ENCODE results near the gene ADAM30.
A peak's percentile ranks its signal among the peaks of the same experiment; 100 is the strongest.

Gene ADAM30

DNA sequence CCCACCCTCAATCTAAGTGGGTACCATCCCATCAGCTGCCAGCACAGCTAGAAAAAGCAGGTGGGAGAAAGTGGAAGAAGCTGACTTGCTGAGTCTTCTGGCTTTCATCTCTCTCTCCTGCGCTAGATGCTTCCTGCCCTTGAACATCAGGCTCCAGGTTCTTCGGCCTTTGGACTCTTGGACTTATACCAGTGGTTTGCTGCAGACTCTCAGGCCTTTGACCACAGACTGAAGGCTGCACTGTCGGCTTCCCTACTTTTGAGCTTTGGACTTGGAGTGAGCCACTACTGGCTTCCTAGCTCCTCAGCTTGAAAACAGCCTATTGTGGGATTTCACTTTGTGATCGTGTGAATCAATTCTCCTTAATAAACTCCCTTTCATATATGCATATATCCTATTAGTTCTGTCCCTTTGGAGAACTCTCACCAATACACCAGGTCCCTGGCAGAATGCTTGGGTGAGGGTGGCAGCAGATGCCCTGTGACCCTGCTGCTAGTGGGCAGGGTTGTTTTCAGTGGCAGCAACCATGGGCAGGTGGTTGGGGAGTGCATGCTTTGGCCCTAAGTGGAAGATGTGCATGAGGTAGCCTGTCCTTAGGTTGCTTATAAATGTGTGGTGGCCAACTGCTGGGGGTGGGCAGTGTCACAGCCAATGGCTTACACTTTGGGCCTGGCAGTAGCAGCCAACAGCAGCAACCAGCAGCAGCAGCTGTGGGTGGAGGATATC is 10.8 kb upstream of the ADAM30 start:
- DNase-seq: no peak

DNA sequence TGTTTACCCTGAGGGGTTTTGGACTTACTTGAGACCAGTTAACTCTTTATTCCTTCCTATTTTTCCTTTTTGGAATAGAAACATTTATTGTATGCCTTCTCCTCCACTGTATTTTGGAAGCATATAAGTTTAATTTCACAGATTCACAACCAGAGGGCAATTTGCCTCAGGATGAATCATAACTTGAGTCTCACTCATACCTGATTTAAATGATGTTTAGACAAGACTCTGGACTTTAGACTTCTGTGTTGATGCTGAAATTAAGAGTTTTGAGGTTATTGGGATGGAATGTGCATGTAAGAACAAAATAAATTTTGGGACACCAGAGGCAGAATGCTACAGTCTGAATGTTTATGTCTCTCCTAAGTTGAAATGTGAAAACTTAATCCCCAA is 7.1 kb upstream of the ADAM30 start:
- DNase-seq: no peak

DNA sequence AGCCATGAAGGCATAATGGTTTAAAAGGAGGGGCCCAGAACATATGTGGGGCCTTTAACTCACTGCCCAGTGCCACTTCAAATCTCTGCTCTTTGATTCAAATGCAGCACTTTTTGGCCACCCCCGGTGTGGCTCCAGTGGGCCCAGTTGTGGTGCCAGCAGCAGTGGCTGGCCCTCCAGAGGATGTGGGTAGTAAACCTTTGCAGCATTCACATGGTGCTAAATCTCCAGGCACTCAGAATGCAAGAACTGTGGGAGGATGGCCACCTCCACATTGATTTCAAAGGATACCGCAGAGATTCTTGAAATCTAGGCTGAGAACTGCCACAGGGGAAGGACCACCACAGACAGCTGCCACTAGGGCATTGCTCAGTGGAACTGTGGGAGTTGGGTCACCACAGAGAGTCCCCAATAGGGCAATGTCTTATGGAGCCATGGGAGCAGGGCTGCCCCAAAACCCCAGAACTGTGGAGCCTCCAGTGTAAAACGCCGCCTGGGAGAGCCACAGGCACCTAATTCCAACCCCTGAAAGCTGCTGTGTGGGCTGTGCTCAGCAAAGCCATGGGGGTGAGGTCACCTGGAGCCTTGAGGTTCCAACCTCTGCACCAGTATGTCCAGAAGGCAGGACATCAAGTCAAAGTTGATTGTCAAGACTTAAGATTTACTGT is 6.6 kb upstream of the ADAM30 start:
- DNase-seq: no peak

- no peak for DNase-seq
Observed at GRCh38 chr1:119898981-119899720, 2.8 kb upstream of the ADAM30 start.

DNA sequence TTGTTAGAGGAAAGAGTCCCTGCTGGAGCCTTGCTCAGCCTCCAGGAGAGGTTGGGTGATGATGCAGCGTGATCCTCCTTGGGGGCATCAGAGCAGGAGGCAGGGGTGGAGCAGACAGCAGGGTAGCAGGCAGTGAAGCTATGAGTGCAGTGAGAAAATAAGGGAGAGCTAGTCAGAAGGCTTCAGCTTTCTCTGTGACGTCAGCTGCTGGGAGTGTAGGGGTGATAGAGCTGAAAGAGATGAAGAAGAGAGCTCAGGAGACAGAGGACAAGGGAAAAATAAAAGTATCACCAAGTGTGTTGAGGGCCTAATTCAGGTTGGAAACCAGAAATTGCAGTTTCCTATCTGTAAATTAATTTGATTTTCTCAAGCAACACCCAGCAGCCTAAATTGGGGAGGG is 2.2 kb upstream of the ADAM30 start:
- DNase-seq: no peak

- DNase-seq: no peak
Observed at GRCh38 chr1:119895102-119895501, 1.2 kb downstream of the ADAM30 start.

DNA sequence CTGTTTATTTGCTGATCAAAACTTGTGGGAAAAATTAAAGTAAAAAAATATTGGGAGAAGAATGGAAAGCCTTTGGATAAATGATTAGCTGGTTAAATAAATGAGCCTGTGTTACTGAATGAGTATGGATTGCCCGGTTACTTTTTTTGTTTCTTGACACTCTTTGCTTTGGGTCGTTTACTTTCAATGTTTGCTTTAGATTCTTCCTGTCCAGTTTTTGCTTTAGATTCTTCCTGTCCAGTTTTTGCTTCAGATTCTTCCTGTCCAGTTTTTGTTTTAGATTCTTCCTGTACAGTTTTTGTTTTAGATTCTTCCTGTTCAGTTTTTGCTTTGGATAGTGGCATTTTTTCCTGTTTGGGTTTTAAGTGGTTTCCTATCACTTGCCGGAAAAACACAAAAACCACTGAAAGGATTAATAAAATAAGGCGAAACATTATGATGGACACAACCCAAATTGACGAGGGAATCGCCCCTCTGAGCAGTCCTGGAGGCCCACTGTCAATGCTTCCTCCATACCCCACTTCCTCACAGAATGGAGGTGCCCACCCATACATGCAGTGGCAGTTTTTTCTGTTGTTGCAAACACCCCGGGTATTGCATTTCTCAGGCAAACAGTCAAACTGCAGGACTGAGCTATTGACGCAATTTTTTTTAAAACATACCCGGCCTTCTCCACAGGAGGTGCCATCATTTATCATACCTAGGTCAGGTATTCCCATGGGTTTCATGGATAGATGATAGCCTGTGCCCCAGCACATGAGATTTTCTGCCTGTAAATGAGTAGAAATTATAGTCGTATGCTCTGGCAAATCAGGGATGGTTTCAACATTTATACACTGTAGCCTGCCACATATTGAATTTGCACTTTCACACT is 2.3 kb downstream of the ADAM30 start:
- no peak for DNase-seq

DNA sequence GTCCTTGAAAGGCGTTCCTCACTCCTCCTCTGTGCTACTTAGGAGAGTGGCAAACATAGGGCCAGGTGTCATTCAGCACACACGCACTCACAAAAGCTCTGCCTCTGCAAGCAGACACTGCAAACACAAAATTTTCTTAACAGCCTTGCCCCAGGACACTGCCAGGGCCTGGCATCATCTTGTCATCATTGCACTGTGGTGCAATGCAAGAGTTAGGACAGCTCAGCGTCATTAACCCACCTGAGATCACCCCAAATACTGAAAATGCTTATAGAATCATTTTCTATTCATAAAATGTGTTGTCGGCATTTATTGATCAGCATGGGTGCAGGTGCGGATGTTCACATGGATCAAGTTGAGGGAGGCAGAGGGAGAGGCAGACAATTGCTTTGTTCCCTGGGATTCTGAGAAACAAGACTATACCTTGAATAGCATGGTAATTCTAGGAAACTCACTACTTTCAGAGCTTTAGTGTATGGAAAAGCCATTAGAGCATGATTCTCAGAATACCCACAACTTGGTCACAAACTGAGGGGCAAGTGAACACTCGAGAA is 3.0 kb downstream of the ADAM30 start:
- no peak for DNase-seq

- DNase-seq: no peak
Observed at GRCh38 chr1:119891386-119891785, 4.9 kb downstream of the ADAM30 start.

DNA sequence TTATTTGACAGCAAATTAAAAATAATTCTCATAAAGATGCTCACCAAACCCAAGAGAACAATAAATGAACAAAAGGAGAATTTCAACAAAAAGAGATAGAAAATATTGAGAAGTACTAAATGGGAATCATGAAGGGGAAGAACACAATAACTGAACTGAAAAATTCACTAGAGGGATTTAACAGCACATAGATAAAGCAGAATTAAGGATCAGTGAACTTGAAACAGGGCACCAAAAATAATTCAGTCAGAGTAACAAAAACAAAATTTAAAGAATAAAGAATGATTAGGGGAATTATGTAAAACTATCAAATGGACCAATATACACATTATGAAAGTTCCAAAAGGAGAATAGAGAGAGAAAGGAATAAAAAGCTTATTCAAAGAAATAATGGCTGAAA is 7.8 kb downstream of the ADAM30 start:
- DNase-seq: no peak

- no peak for DNase-seq
Observed at GRCh38 chr1:119887427-119887826, 8.9 kb downstream of the ADAM30 start.

- DNase-seq: peak; percentile 41
Observed at GRCh38 chr1:119885903-119886783, 10.2 kb downstream of the ADAM30 start.

DNA sequence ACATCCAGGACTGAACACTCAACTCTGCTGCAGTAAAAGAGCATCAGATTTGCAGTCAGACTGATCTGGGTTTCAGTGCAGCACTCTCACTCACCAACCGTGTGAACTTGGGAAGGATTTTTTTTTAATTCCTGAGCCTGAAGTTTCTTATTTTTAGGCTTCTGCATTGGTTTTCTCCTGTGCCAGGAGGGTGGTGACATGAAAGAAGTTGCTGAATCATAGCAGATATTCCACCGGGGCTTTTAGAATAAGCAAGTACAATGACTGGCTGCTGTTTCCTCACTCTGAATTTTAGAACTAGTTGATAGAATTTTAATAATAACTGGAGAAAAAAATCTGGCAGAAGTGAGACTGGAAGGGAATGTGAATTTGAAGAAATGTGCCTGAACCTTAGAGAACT is 11.6 kb downstream of the ADAM30 start:
- no peak for DNase-seq

- no peak for DNase-seq
Observed at GRCh38 chr1:119883826-119884225, 12.5 kb downstream of the ADAM30 start.

GRCh38 chr1:119882132-119883049 is 13.9 kb downstream of the ADAM30 start:
- no peak for DNase-seq

GRCh38 chr1:119879510-119880434 is 16.5 kb downstream of the ADAM30 start:
- DNase-seq: no peak

- no peak for DNase-seq
Observed at GRCh38 chr1:119878171-119878570, 18.1 kb downstream of the ADAM30 start.

DNA sequence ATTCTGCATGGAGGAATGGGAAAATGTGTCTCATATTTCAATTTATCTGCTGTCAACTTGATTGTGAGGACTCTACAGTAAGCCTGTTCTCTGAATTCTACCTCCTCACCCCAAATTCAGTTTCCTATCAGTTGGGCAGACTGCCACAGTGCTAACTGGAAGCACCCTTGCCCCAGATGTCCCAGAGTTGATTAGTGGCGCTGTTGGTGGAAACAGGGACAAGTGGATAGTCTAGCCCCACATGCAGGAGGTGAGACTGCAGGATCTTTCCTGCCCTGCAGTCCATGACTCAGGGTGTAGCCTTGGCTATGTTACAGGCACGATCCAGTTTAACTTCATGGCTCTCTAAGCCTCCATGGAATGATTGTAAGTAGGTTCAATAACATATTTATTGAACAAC is 22.1 kb downstream of the ADAM30 start:
- DNase-seq: no peak
